Measurements from ENCODE around the gene TMEM108. TPM values are rescaled to one million over a fixed set of nuclear protein-coding genes. Genes with fewer than 3 reads are reported as not detected.

TMEM108 gene
- total and polyA plus RNA-seq, 2 of the 4 experiments (the other 2 are of a cell fraction): 0.18 to 2.2 TPM

GRCh38 chr3:133192363-133192945, 154.3 kb downstream of the TMEM108 start:
- CTCF ChIA-PET: no interaction called here
- no peak overlapping the region for H3K4me2 ChIP-seq (ENCODE audit: low read depth, low read length)
- no TSS peak for BruUV-seq (replicated peaks)

More at GRCh38 chr3:133192363-133192945, 154.3 kb downstream of the TMEM108 start:
- Histone ChIP-seq H3K79me1 (ENCODE audit: low read depth in 1 of 2, low read length in 2 of 2) (no peaks in the 10 kb centered on the region), H3K18ac (ENCODE audit: low read depth, low read length) (no peak overlapping the region), H3K4me1 (ENCODE audit: control insufficient read depth, insufficient read depth, low read length) (no peaks in the 10 kb centered on the region), H4K8ac (ENCODE audit: low read depth in 2 of 2, low read length in 2 of 2) (no peak overlapping the region), H3K56ac (ENCODE audit: extremely low read depth, insufficient read depth, low read length) (no peak overlapping the region), H3K23ac (ENCODE audit: low read depth, low read length) (no peak overlapping the region), H2AK5ac (ENCODE audit: low read depth, low read length) (no peak overlapping the region), H4K20me1 (ENCODE audit: insufficient read depth, low read length) (no peaks in the 10 kb centered on the region), H3K27ac (ENCODE audit: insufficient read depth, low read length) (no peak overlapping the region), H3K9me1 (ENCODE audit: insufficient read depth, low read length) (no peaks in the 10 kb centered on the region), H2BK20ac (ENCODE audit: low read depth, low read length) (no peak overlapping the region), H4K5ac (ENCODE audit: low read depth, low read length) (no peak overlapping the region), H4K91ac (ENCODE audit: insufficient read depth, low read depth, low read length) (no peak overlapping the region), H3K14ac (replicated peaks; ENCODE audit: low read depth, low read length) (no peak overlapping the region), H2BK120ac (ENCODE audit: low read depth, low read length) (no peak overlapping the region), H3K9me3 (ENCODE audit: control insufficient read depth, insufficient read depth, low read length) (no peaks in the 10 kb centered on the region), H2AK9ac (replicated peaks; ENCODE audit: low read depth, low read length, poor library complexity) (no peak overlapping the region), H3K36me3 (ENCODE audit: control insufficient read depth, insufficient read depth, low read length) (no peaks in the 10 kb centered on the region), H2BK5ac (ENCODE audit: low read depth, low read length, poor library complexity, severe bottlenecking) (no peak overlapping the region), H2AFZ (replicated peaks; ENCODE audit: low read length, poor library complexity) (no peak overlapping the region), H3K4ac (ENCODE audit: low read depth, low read length) (no peak overlapping the region), H3K4me3 (ENCODE audit: insufficient read depth, low read depth, low read length) (no peak overlapping the region), H3K9ac (ENCODE audit: low read depth, low read length) (no peak overlapping the region), H2BK15ac (ENCODE audit: low read depth, low read length) (no peak overlapping the region), H3K27me3 (ENCODE audit: control insufficient read depth, insufficient read depth, low read length) (no peaks in the 10 kb centered on the region)
- no peak for TF ChIP-seq POLR2A (IDR thresholded peaks at IDR 0.05; ENCODE audit: low read depth, low read length)
- TF ChIP-seq FOS (IDR thresholded peaks at IDR 0.05; ENCODE audit: low read depth, low read length): no peak
- TF ChIP-seq ELK1 (IDR thresholded peaks at IDR 0.05; ENCODE audit: borderline replicate concordance, low read depth, low read length): no peak
- TF ChIP-seq CTCF (conservative IDR thresholded peaks at IDR 0.05; ENCODE audit: low read depth, low read length): no peak
- no peak for TF ChIP-seq MAZ (IDR thresholded peaks at IDR 0.05; ENCODE audit: borderline replicate concordance, low read depth, low read length)
- dilution Hi-C loops (cut with HindIII; ENCODE audit: low sequenced_read_pairs, unreplicated experiment) (no loop called here), in situ Hi-C loops (cut with MboI; ENCODE audit: low sequenced_read_pairs) (no loop called here), intact Hi-C loops (cut with micrococcal nuclease) (no loop called here)
- POLR2A ChIA-PET (ENCODE audit: unreplicated experiment): no interaction called here
- DNase-seq (no peak), ATAC-seq (ENCODE audit: low read depth) (no peak)
- WGBS, 2 experiments (ENCODE audit: extremely low coverage in 2 of 2, insufficient read length in 1 of 2): 70% methylated on average over 7 of the region's 9 CpGs; no CpG with 5 or more reads in 1 of the 2 experiments
